Coronary artery (tissue), 2 donors: ENCODE results near the gene MYH13.

Experiments
- DNase-seq: peaks from one replicate; pipeline ENCODE4 v3.0.0-alpha.2; 2017; ENCODE audit warnings: low spot score
- H3K27ac ChIP-seq, 2 donors: fragments of 200-600 bp; sonication (generic); one replicate each; pipeline ENCODE4 v1.5.1; 2016 to 2019
- H3K4me3 ChIP-seq: fragments of 200-600 bp; sonication (generic); 2 replicates; pipeline ENCODE4 v1.5.1; 2016; ENCODE audit warnings: mild to moderate bottlenecking, moderate library complexity
- CTCF ChIP-seq: fragments of 200-600 bp; sonication (generic); IDR thresholded peaks from one replicate; pipeline ENCODE4 v1.5.1; 2019; ENCODE audit warnings: antibody characterized with exemption

MYH13 gene

GRCh38 chr17:10332515-10332914 is 40.3 kb downstream of the MYH13 start:
- Histone ChIP-seq H3K4me3 (no peak overlapping the region), H3K27ac (no peak overlapping the region)
- no peak for DNase-seq
- no peak for TF ChIP-seq CTCF

- Histone ChIP-seq H3K4me3 (no peak overlapping the region), H3K27ac (no peak overlapping the region)
- no peak for DNase-seq
- no peak for TF ChIP-seq CTCF
Observed at GRCh38 chr17:10328971-10329923, 43.6 kb downstream of the MYH13 start.

GRCh38 chr17:10328206-10328605 is 44.6 kb downstream of the MYH13 start:
- DNase-seq = no peak
- TF ChIP-seq CTCF = no peak
- H3K4me3 ChIP-seq = no peak overlapping the region
- no peak overlapping the region for H3K27ac ChIP-seq

- no peak overlapping the region for H3K27ac ChIP-seq
- TF ChIP-seq CTCF = peak; percentile 48
- DNase-seq = no peak
- H3K4me3 ChIP-seq = no peak overlapping the region
Observed at GRCh38 chr17:10327640-10328039, 45.2 kb downstream of the MYH13 start.

- Histone ChIP-seq H3K4me3 (no peak overlapping the region), H3K27ac (no peak overlapping the region)
- DNase-seq = no peak
- TF ChIP-seq CTCF = no peak
Observed at GRCh38 chr17:10325031-10325695, 47.6 kb downstream of the MYH13 start.

GRCh38 chr17:10323812-10324610 is 48.8 kb downstream of the MYH13 start:
- no peak overlapping the region for H3K27ac ChIP-seq
- TF ChIP-seq CTCF = no peak
- DNase-seq = no peak

More at GRCh38 chr17:10323812-10324610, 48.8 kb downstream of the MYH13 start:
- H3K4me3 ChIP-seq = no peak overlapping the region
